HepG2 (cell line): ENCODE results near the gene SMYD4. TPM values are rescaled to one million over a fixed set of nuclear protein-coding genes. Genes with fewer than 3 reads are reported as not detected.

Experiments used
- AKAP8 ChIP-seq: sonication (generic); formaldehyde crosslinking; IDR thresholded peaks from 2 replicates; pipeline ENCODE4 v1.5.1; 2020; ENCODE audit warnings: mild to moderate bottlenecking, missing genetic modification reagents
- FOXO4 ChIP-seq: sonication (generic); formaldehyde crosslinking; conservative IDR thresholded peaks from 2 replicates; pipeline ENCODE4 v1.8.1; 2023; ENCODE audit warnings: missing genetic modification reagents
- HMG20A ChIP-seq: IDR thresholded peaks from 2 replicates; pipeline ENCODE4 v1.6.1; 2016; ENCODE audit warnings: borderline replicate concordance
- JDP2 ChIP-seq: sonication (generic); formaldehyde crosslinking; IDR thresholded peaks from 2 replicates; pipeline ENCODE4 v1.8.1; 2022; ENCODE audit warnings: missing genetic modification reagents, borderline replicate concordance
- KDM3A ChIP-seq: IDR thresholded peaks from 2 replicates; pipeline ENCODE4 v1.6.1; 2018; ENCODE audit warnings: low read depth, missing compliant biosample characterization
- POGK ChIP-seq: sonication (generic); formaldehyde crosslinking; conservative IDR thresholded peaks from 2 replicates; pipeline ENCODE4 v1.8.0; 2022; ENCODE audit warnings: mild to moderate bottlenecking, moderate library complexity, missing genetic modification reagents
- POLR2G ChIP-seq: fragments of 200-400 bp; formaldehyde crosslinking; IDR thresholded peaks from 2 replicates; pipeline ENCODE4 v1.6.1; 2018; ENCODE audit warnings: mild to moderate bottlenecking, low read depth, low read length, moderate library complexity
- REST ChIP-seq, 2 experiments: IDR thresholded peaks; 2 replicates each; pipeline ENCODE4 v1.6.1; 2011 to 2012; ENCODE audit warnings: low read length in 2 of 2, borderline replicate concordance in 1 of 2, low read depth in 1 of 2, mild to moderate bottlenecking in 1 of 2, moderate library complexity in 1 of 2
- TFAP4 ChIP-seq: sonication (generic); IDR thresholded peaks from 2 replicates; pipeline ENCODE4 v1.6.1; 2016; ENCODE audit warnings: low read depth, borderline replicate concordance
- TFDP2 ChIP-seq: sonication (generic); formaldehyde crosslinking; IDR thresholded peaks from 2 replicates; pipeline ENCODE4 v1.4.0; 2020; ENCODE audit warnings: missing genetic modification reagents
- TIGD3 ChIP-seq: sonication (generic); formaldehyde crosslinking; IDR thresholded peaks from 2 replicates; pipeline ENCODE4 v1.5.1; 2020; ENCODE audit warnings: mild to moderate bottlenecking, missing genetic modification reagents, borderline replicate concordance
- ZBTB37 ChIP-seq: sonication (generic); formaldehyde crosslinking; IDR thresholded peaks from 2 replicates; pipeline ENCODE4 v1.4.0; 2020; ENCODE audit warnings: mild to moderate bottlenecking, missing genetic modification reagents
- ZNF20 ChIP-seq: sonication (generic); formaldehyde crosslinking; IDR thresholded peaks from 2 replicates; pipeline ENCODE4 v1.4.0; 2020; ENCODE audit warnings: mild to moderate bottlenecking, moderate library complexity, missing genetic modification reagents
- ZNF362 ChIP-seq: sonication (generic); formaldehyde crosslinking; IDR thresholded peaks from 2 replicates; pipeline ENCODE4 v1.4.0; 2020; ENCODE audit warnings: missing genetic modification reagents, mild to moderate bottlenecking, borderline replicate concordance
- polyA plus RNA-seq, 8 experiments: library from polyadenylated mRNA; depleted of rRNA in 3 of 8; stranded (reverse) in 7 of 8; unstranded in 1 of 8; fragments of >200 nt; fragmentation: Illumina TruSeq in 4 of 8; extraction: Trizol in 4 of 8; gene quantifications; 2 replicates each; pipeline versions ENCODE4 v1.2.1 to v1.2.3, GENCODE V29; 2011 to 2016; ENCODE audit warnings: low read depth in 4 of 8, missing spikeins in 1 of 8, mixed read lengths in 1 of 8; ENCODE audit not compliant: insufficient read depth in 1 of 8
- total RNA-seq, 5 experiments: library from RNA; depleted of rRNA; stranded (reverse); fragments of >200 nt; fragmentation: Illumina TruSeq; extraction: Trizol; gene quantifications; 2 replicates each; pipeline ENCODE4 v1.2.3, GENCODE V29; 2016; ENCODE audit warnings: low read depth in 1 of 5

The SMYD4 gene
- total and polyA plus RNA-seq, 2 of the 13 experiments (the other 11 are each of a cell fraction or from before 2014, with no cell fraction given): 7.4 to 11.3 TPM

- TF ChIP-seq HMG20A (CRISPR knock-in tag) (0 out of 2 replicates have a peak, but pooled peaks have one; percentile 41), POLR2G (peak; percentile 32; the same call in 1 of the 2 replicates), ZNF362 (CRISPR knock-in tag) (peak; percentile 82), AKAP8 (peak; percentile 36; the same call in 1 of the 2 replicates), POGK (CRISPR knock-in tag) (0 out of 2 replicates have a peak, but pooled peaks have one; percentile 40), FOXO4 (no peak), JDP2 (CRISPR knock-in tag) (no peak), TFDP2 (CRISPR knock-in tag) (no peak), TIGD3 (CRISPR knock-in tag) (no peak), REST (IDR thresholded peaks at IDR 0.05; ENCODE audit: borderline replicate concordance in 1 of 2, low read depth in 1 of 2, low read length in 2 of 2) (no peak), ZBTB37 (CRISPR knock-in tag) (peak; percentile 54; the same call in 1 of the 2 replicates), TFAP4 (peak; percentile 97), ZNF20 (CRISPR knock-in tag) (no peak), KDM3A (CRISPR knock-in tag) (no peak)
Measured at GRCh38 chr17:1769822-1770477, 59.8 kb downstream of the SMYD4 start (continued).
